Hypothalamus (tissue), 51 donors: Measurements from ENCODE around the gene GCLC.
"Not testable (repeated sequence)": the region's sequence is repeated elsewhere in the genome, so short reads cannot be mapped to it uniquely, and the experiment has no call there.

Source experiments
- DNase-seq, 51 donors: peaks; one replicate each; lab custom pipeline; 2025; lab: John Stamatoyannopoulos, UW

GCLC gene

GRCh38 chr6:53544470-53545308 is at the start of gene GCLC:
Gene GCLC (minus strand): TSS chr6:53545101. CDS start chr6:53544645, 456 bp downstream.
- DNase-seq = peak; percentile 51 to 96 (median 87)

- DNase-seq = no peak
Measured at GRCh38 chr6:53594596-53594995, 49.7 kb upstream of the GCLC start.

- no peak for DNase-seq
Measured at GRCh38 chr6:53593001-53593488, 48.1 kb upstream of the GCLC start.

DNA sequence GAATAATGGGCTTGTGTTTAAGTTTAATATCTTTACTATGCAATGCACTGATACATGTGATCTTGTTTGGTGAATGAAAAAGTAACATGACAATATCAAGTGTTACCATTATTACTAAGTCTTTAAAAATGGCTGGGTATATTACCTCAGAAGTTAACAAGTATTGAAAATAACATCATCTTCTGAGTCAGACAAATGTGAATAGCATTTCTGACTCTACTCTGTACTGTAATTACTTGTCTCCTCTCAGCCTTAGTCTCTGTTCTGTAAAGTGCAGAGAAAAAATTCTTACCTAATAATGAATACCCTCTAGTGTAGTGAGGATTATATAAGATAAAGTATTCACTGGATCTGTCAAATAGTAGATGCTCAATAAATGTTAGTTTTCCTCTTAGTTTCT is 47.0 kb upstream of the GCLC start:
- no peak for DNase-seq

GRCh38 chr6:53588816-53589509 is 44.1 kb upstream of the GCLC start:
- DNase-seq = peak in 9 of 51 donors; percentile 2 to 39 (median 24)

DNA sequence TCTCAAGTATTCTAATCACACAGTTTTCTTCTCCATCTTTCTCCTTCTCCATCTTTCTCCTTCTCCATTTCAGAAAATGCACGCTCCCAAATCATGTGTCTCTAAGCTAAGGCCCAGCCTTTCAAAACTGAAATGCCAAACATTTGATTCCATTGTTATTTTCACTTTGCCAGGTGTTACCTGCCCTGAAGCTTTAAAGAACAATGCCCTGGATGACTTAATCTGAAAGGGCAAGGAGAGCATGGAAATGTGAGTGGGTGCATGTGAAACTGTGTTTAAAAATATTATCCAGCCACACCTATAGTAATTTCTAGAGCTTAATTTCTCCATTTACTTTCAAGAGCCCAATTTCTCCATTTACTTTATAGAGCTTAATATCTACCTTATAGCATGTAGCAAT is 42.4 kb upstream of the GCLC start:
- DNase-seq = no peak

GRCh38 chr6:53585208-53585900 is 40.5 kb upstream of the GCLC start:
- DNase-seq = no peak

GRCh38 chr6:53584726-53585125 is 39.8 kb upstream of the GCLC start:
- no peak for DNase-seq

GRCh38 chr6:53583451-53583850 is 38.5 kb upstream of the GCLC start:
- no peak for DNase-seq

- DNase-seq = no peak
Measured at GRCh38 chr6:53582963-53583362, 38.1 kb upstream of the GCLC start.

- no peak for DNase-seq
Measured at GRCh38 chr6:53581856-53582255, 37.0 kb upstream of the GCLC start.

GRCh38 chr6:53581173-53581773 is 36.4 kb upstream of the GCLC start:
- DNase-seq = no peak

- DNase-seq = no peak
Measured at GRCh38 chr6:53579338-53579737, 34.4 kb upstream of the GCLC start.

DNA sequence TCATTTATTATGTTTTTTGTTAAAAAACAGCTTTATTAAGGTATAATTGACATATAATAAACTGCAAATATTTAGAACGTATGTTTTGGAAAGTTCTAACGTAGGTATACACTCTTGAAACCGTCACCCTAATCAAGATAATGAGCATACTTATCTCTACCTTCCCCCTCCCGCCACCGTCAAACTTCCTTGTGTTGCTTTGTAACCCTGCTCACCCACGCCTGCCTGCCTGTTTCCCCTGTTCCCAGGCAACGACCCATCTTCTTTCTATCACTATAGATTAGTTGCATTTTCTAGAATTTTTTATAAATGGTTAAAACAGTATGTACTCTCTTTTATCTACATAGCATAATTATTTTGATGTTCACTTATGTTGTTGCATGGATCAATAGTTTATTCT is 33.5 kb upstream of the GCLC start:
- DNase-seq = no peak

DNA sequence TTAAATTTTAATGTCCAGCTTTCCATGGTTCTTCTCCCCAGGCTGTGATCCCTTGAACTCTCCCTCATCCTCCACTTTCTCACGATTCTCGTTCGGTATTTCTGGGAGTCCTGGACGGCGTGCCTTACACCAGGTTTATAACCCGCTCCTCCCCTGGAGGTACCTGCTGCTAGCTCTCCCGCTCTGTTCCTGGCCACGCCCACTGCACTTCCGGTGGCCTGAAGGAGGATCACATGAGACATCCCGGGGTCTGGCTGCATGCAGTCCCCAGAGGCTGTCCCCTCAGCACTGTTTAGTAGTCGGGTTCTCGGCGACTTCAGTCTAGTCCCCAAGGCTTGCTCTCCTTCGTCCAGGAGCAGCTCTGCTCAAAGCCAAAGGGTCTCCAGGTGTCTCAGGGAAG is 28.4 kb upstream of the GCLC start:
- DNase-seq = no peak

GRCh38 chr6:53572379-53572778 is 27.5 kb upstream of the GCLC start:
- not testable (repeated sequence) for DNase-seq

GRCh38 chr6:53568776-53569616 is 24.1 kb upstream of the GCLC start:
- no peak for DNase-seq

- no peak for DNase-seq
Measured at GRCh38 chr6:53567701-53568100, 22.8 kb upstream of the GCLC start.

GRCh38 chr6:53566755-53567154 is 21.9 kb upstream of the GCLC start:
- no peak for DNase-seq

GRCh38 chr6:53565886-53566285 is 21.0 kb upstream of the GCLC start:
- DNase-seq = no peak
